ENCODE results near the gene FAT2.

FAT2 gene

GRCh38 chr5:151612689-151613427, 21.7 kb upstream of the FAT2 start:
- DNase-seq (ENCODE audit: low spot score): no peak
- no peak overlapping the region for H3K27ac ChIP-seq
- TF ChIP-seq, protein P1, sequence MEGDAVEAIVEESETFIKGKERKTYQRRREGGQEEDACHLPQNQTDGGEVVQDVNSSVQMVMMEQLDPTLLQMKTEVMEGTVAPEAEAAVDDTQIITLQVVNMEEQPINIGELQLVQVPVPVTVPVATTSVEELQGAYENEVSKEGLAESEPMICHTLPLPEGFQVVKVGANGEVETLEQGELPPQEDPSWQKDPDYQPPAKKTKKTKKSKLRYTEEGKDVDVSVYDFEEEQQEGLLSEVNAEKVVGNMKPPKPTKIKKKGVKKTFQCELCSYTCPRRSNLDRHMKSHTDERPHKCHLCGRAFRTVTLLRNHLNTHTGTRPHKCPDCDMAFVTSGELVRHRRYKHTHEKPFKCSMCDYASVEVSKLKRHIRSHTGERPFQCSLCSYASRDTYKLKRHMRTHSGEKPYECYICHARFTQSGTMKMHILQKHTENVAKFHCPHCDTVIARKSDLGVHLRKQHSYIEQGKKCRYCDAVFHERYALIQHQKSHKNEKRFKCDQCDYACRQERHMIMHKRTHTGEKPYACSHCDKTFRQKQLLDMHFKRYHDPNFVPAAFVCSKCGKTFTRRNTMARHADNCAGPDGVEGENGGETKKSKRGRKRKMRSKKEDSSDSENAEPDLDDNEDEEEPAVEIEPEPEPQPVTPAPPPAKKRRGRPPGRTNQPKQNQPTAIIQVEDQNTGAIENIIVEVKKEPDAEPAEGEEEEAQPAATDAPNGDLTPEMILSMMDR (IDR thresholded peaks at IDR 0.05): no peak
- H3K4me3 ChIP-seq: no peak overlapping the region

GRCh38 chr5:151611127-151611775, 20.1 kb upstream of the FAT2 start:
- no peak overlapping the region for H3K27ac ChIP-seq
- no peak overlapping the region for H3K4me3 ChIP-seq
- TF ChIP-seq, protein P1 (IDR thresholded peaks at IDR 0.05): no peak
- DNase-seq (ENCODE audit: low spot score): no peak

GRCh38 chr5:151608522-151608921, 17.4 kb upstream of the FAT2 start:
- TF ChIP-seq, protein P1 (IDR thresholded peaks at IDR 0.05): no peak
- no peak overlapping the region for H3K27ac ChIP-seq
- DNase-seq (ENCODE audit: low spot score): no peak
- no peak overlapping the region for H3K4me3 ChIP-seq

DNA sequence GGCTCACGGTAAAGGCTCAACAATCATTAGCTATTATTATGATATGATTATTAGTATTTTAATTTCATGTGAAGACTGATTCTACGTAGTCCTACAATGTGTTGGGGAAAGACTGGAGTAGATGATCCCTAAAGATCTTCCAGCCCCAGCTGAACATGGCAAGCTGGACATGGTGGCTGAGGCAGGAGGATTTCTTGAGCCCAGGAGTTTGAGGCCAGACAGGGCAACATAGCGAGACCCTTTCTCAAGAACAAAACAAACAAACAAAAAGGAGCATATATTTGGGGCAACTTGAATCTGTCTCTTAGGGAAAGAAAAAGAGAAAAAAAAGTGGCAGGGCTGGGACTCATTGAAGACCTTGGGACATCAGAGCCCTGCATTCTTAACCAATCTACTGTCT, 16.2 kb upstream of the FAT2 start:
- no peak for DNase-seq (ENCODE audit: low spot score)
- TF ChIP-seq, protein P1 (IDR thresholded peaks at IDR 0.05): no peak
- Histone ChIP-seq H3K27ac (no peak overlapping the region), H3K4me3 (no peak overlapping the region)

DNA sequence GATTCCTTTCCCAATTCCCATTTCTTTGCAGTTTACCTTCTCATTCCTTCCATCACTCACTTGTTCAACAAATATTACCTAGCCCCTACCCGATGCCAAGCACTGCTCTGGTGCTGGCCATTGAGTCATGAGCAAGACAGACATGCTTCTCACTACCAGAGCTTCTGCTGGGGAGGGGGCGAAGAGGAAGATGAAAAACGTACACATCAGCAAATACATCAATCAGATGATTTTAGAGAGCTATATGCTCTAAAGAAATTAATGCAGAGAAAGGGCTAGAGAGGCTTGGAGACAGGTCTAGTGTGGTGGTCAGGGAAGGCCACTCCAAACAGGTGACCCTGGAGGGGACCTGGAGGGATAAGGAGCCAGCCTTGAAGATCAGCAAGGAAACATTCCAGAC, 14.4 kb upstream of the FAT2 start:
- DNase-seq (ENCODE audit: low spot score): no peak
- Histone ChIP-seq H3K4me3 (no peak overlapping the region), H3K27ac (no peak overlapping the region)
- TF ChIP-seq, protein P1 (IDR thresholded peaks at IDR 0.05): no peak

GRCh38 chr5:151602806-151603205, 11.7 kb upstream of the FAT2 start:
- DNase-seq (ENCODE audit: low spot score): no peak
- H3K27ac ChIP-seq: no peak overlapping the region
- H3K4me3 ChIP-seq: no peak overlapping the region
- TF ChIP-seq, protein P1 (IDR thresholded peaks at IDR 0.05): no peak

- TF ChIP-seq, protein P1 (IDR thresholded peaks at IDR 0.05): no peak
- H3K4me3 ChIP-seq: no peak overlapping the region
- no peak overlapping the region for H3K27ac ChIP-seq
- no peak for DNase-seq (ENCODE audit: low spot score)
Measured at GRCh38 chr5:151601391-151601790, 10.3 kb upstream of the FAT2 start.
